Endothelial cell of umbilical vein (primary cell): Measurements from ENCODE around the gene PLPPR5. TPM values are rescaled to one million over a fixed set of nuclear protein-coding genes. Genes with fewer than 3 reads are reported as not detected.

Experiments
- BruUV-seq: library from RNA; stranded (reverse); fragments of 400-500 nt; replicated peaks from 2 replicates; lab custom pipeline; 2021; lab: Mats Ljungman, UMichigan
- CTCF ChIA-PET: fragments of 300-600, 350-600 bp; sonication (Branson Sonifier 250); formaldehyde crosslinking; loops from one replicate; lab custom pipeline; 2021; ENCODE audit warnings: antibody characterized with exemption, inconsistent platforms; lab: Charles Lee
- POLR2A ChIA-PET: fragments of 300-600, 350-600 bp; sonication (Branson Sonifier 250); formaldehyde crosslinking; loops from one replicate; lab custom pipeline; 2021; ENCODE audit warnings: antibody characterized with exemption, inconsistent platforms; lab: Charles Lee
- DNase-seq: peaks from one replicate; pipeline ENCODE4 v3.0.0-alpha.2; 2011; ENCODE audit warnings: low read depth, low spot score
- FAIRE-seq: peaks from 2 replicates; lab custom pipeline; 2011; peaks lifted over from hg19 to GRCh38; lab: Jason Lieb, UNC
- H2AFZ ChIP-seq: 2 replicates; pipeline ENCODE4 v1.6.0; 2012; ENCODE audit warnings: low read depth, low read length, control low read depth, inconsistent platforms
- H3K27ac ChIP-seq: 2 replicates; pipeline ENCODE4 v1.5.1; 2011; ENCODE audit warnings: low read depth, mild to moderate bottlenecking, control low read depth, low read length, moderate library complexity; ENCODE audit not compliant: insufficient read depth
- H3K27me3 ChIP-seq, 2 experiments: 2 replicates each; pipeline versions ENCODE4 v1.6.0 to v1.6.1; 2011; ENCODE audit warnings: low read length in 2 of 2, mixed read lengths in 1 of 2; ENCODE audit not compliant: control insufficient read depth in 2 of 2, insufficient read depth in 2 of 2
- H3K36me3 ChIP-seq, 2 experiments: 2 replicates in 1 of 2; 3 replicates in 1 of 2; pipeline ENCODE4 v1.5.1; 2011; ENCODE audit warnings: low read length in 2 of 2, mild to moderate bottlenecking in 1 of 2, moderate library complexity in 1 of 2; ENCODE audit not compliant: control insufficient read depth in 2 of 2, insufficient read depth in 2 of 2; ENCODE audit errors: extremely low read depth in 1 of 2
- H3K4me1 ChIP-seq: 3 replicates; pipeline ENCODE4 v1.5.1; 2011; ENCODE audit warnings: mild to moderate bottlenecking, low read length; ENCODE audit not compliant: control insufficient read depth, insufficient read depth; ENCODE audit errors: extremely low read depth
- H3K4me2 ChIP-seq: 2 replicates; pipeline ENCODE4 v1.6.1; 2011; ENCODE audit warnings: low read length, control low read depth, mixed read lengths; ENCODE audit not compliant: insufficient read depth
- H3K4me3 ChIP-seq, 3 experiments: fragments of 200-600 bp in 1 of 3; sonication (generic), shearing (Covaris generic) in 1 of 3; replicated peaks in 1 of 3; 2 replicates each; pipeline ENCODE4 v1.5.1; 2011 to 2016; ENCODE audit warnings: control low read depth in 3 of 3, low read length in 3 of 3, mild to moderate bottlenecking in 2 of 3, inconsistent platforms in 1 of 3, low read depth in 1 of 3, moderate library complexity in 1 of 3; ENCODE audit not compliant: insufficient read depth in 1 of 3
- H3K79me2 ChIP-seq: 2 replicates; pipeline ENCODE4 v1.6.0; 2012; ENCODE audit warnings: low read length, inconsistent platforms; ENCODE audit not compliant: control insufficient read depth, insufficient read depth
- H3K9ac ChIP-seq: replicated peaks from 2 replicates; pipeline ENCODE3; 2011; ENCODE audit warnings: low read length, control low read depth; ENCODE audit not compliant: insufficient read depth; ENCODE audit errors: extremely low read depth
- H3K9me1 ChIP-seq: replicated peaks from 3 replicates; pipeline ENCODE4 v1.6.0; 2011; ENCODE audit warnings: mild to moderate bottlenecking, low read length; ENCODE audit not compliant: control insufficient read depth, insufficient read depth; ENCODE audit errors: extremely low read depth
- H3K9me3 ChIP-seq: replicated peaks from 2 replicates; pipeline ENCODE4 v1.5.1; 2012; ENCODE audit warnings: low read length, inconsistent platforms; ENCODE audit not compliant: control insufficient read depth, insufficient read depth
- H4K20me1 ChIP-seq: replicated peaks from 2 replicates; pipeline ENCODE3; 2011; ENCODE audit warnings: mild to moderate bottlenecking, low read length; ENCODE audit not compliant: control insufficient read depth, insufficient read depth; ENCODE audit errors: extremely low read depth
- CTCF ChIP-seq, 2 donors: IDR thresholded peaks; 1 replicate in 1 of 2; 2 replicates in 1 of 2; pipeline ENCODE4 v1.5.1; 2011; ENCODE audit warnings: low read length in 2 of 2, mild to moderate bottlenecking in 2 of 2, moderate library complexity in 2 of 2, control low read depth in 1 of 2, inconsistent platforms in 1 of 2, low read depth in 1 of 2; ENCODE audit not compliant: insufficient read depth in 1 of 2; ENCODE audit errors: extremely low read depth in 1 of 2
- EZH2 ChIP-seq: IDR thresholded peaks from 2 replicates; pipeline ENCODE4 v1.6.1; 2012; ENCODE audit warnings: borderline replicate concordance, low read depth, mild to moderate bottlenecking, moderate library complexity, low read length, inconsistent platforms; ENCODE audit not compliant: severe bottlenecking
- FOS ChIP-seq: IDR thresholded peaks from 2 replicates; pipeline ENCODE4 v1.6.1; 2011; ENCODE audit warnings: mild to moderate bottlenecking, low read length, moderate library complexity, borderline replicate concordance; ENCODE audit not compliant: insufficient read depth
- GATA2 ChIP-seq: IDR thresholded peaks from 2 replicates; pipeline ENCODE4 v1.7.0; 2011; ENCODE audit warnings: low read depth, mild to moderate bottlenecking, moderate library complexity, mixed read lengths, low read length; ENCODE audit not compliant: insufficient read length, insufficient read depth
- JUN ChIP-seq: IDR thresholded peaks from 2 replicates; pipeline ENCODE4 v1.6.1; 2011; ENCODE audit warnings: borderline replicate concordance, low read depth; ENCODE audit not compliant: insufficient read length, insufficient read depth
- MAX ChIP-seq: IDR thresholded peaks from 2 replicates; pipeline ENCODE4 v1.6.1; 2011; ENCODE audit not compliant: insufficient read depth, insufficient read length
- MYC ChIP-seq: IDR thresholded peaks from one replicate; pipeline ENCODE4 v1.6.1; 2011; ENCODE audit warnings: mild to moderate bottlenecking, low read depth, low read length
- POLR2A ChIP-seq: IDR thresholded peaks from 2 replicates; pipeline ENCODE4 v1.6.1; 2012; ENCODE audit warnings: low read depth, mild to moderate bottlenecking, control low read depth, low read length
- POLR2AphosphoS5 ChIP-seq: IDR thresholded peaks from 2 replicates; pipeline ENCODE4 v1.6.1; 2012; ENCODE audit warnings: low read depth, mild to moderate bottlenecking, control low read depth, low read length, moderate library complexity; ENCODE audit not compliant: insufficient read depth
- dilution Hi-C: fragments of 300-500 bp; cut with MboI; formaldehyde crosslinking; loops from one replicate; pipeline ENCODE4 v1.15.0; 2019; ENCODE audit warnings: low sequenced_read_pairs; ENCODE audit not compliant: extremely low pct_ligation_motif_present
- intact Hi-C: fragments of 100-400 bp; cut with micrococcal nuclease; formaldehyde crosslinking; loops from one replicate; pipeline ENCODE4 v1.10.0; 2022
- polyA plus RNA-seq, 4 experiments: library from polyadenylated mRNA; depleted of rRNA in 3 of 4; stranded (reverse) in 3 of 4; unstranded in 1 of 4; fragments of >200 nt; gene quantifications; 2 replicates each; pipeline versions ENCODE4 v1.2.1 to v1.2.3, GENCODE V29; 2011 to 2012; ENCODE audit warnings: missing spikeins in 1 of 4
- total RNA-seq: library from RNA; stranded (reverse); gene quantifications from 2 replicates; pipeline ENCODE4 v1.2.3, GENCODE V29; 2021

PLPPR5 gene
- total and polyA plus RNA-seq, 2 donors (not counting 3 experiments of a cell fraction or from before 2014, with no cell fraction given) = not detected

DNA sequence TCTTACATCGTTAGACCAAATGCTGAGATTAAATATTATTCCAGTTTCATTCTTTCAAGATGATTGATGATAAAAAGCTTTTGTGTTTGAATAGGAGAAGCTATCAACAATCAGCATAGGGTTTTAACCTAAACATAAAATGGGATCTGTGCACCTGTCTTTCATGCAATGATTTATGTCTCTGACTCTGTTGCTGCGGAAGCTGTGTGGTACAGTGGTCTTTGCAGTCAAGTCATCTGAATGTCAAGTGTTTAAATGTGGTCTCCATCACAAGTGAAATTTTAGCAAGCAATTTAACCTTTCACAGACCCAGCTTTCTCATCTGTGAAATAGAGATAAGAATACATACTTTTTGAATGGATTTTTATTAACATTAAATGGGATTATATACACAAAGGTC is 107.2 kb downstream of the PLPPR5 start:
- no peak overlapping the region for H3K9ac ChIP-seq
- CTCF ChIA-PET = interaction anchor here (1.1 kb wide), 1 partner anchor 12 kb away, joined by 4 read pairs; no protein-coding TSS in a partner anchor
- no peak overlapping the region for H3K4me3 ChIP-seq
- no TSS peak for BruUV-seq
- DNase-seq = no peak
- H2AFZ ChIP-seq = no peak overlapping the region
- POLR2A ChIA-PET = no interaction called here
- intact Hi-C loops (no loop called here), dilution Hi-C loops (no loop called here)
- TF ChIP-seq FOS (no peak), CTCF (IDR thresholded peaks at IDR 0.05; ENCODE audit: extremely low read depth in 1 of 2, insufficient read depth in 1 of 2, low read depth in 1 of 2, low read length in 2 of 2) (no peak), MAX (no peak), JUN (no peak), GATA2 (no peak), POLR2A (no peak), EZH2 (no peak), POLR2AphosphoS5 (no peak), MYC (no peak)
- no peaks in the 10 kb centered on the region for H3K9me1 ChIP-seq
- no peaks in the 10 kb centered on the region for H3K27me3 ChIP-seq
- H3K79me2 ChIP-seq = no peaks in the 10 kb centered on the region
- H3K9me3 ChIP-seq = no peaks in the 10 kb centered on the region
- peaks cover under 1% of the 10 kb centered on the region for H3K4me1 ChIP-seq
- H3K4me2 ChIP-seq = no peak overlapping the region
- no peaks in the 10 kb centered on the region for H4K20me1 ChIP-seq
- FAIRE-seq = no peak
- H3K36me3 ChIP-seq = no peaks in the 10 kb centered on the region
- H3K27ac ChIP-seq = no peak overlapping the region
